Lower leg skin (tissue), 4 donors: ENCODE results near the gene SLC4A2. TPM values are rescaled to one million over a fixed set of nuclear protein-coding genes. Genes with fewer than 3 reads are reported as not detected.
A peak's percentile ranks its signal among the peaks of the same experiment; 100 is the strongest.

Experiments used
- DNase-seq, 2 donors: peaks; one replicate each; pipeline ENCODE4 v3.0.0-alpha.2; 2019; ENCODE audit warnings: low spot score in 2 of 2
- H3K4me3 ChIP-seq: fragments of 200-600 bp; sonication (generic); 2 replicates; pipeline ENCODE4 v1.5.1; 2017; ENCODE audit warnings: mild to moderate bottlenecking, low read depth; ENCODE audit not compliant: poor library complexity, severe bottlenecking
- POLR2A ChIP-seq, 2 donors: fragments of 450-650 bp; IDR thresholded peaks; one replicate each; pipeline ENCODE4 v1.6.1; 2016 to 2017; ENCODE audit warnings: antibody characterized with exemption in 2 of 2, mild to moderate bottlenecking in 1 of 2, moderate library complexity in 1 of 2
- WGBS, 2 donors: methylation state at CpG; one replicate each; pipeline ENCODE4 v1.1.5; 2018; 5-methylcytosine and 5-hydroxymethylcytosine counted together
- intact Hi-C: fragments of 100-400 bp; cut with DNase I; formaldehyde crosslinking; loops from one replicate; pipeline ENCODE4 v1.15.0; 2023; ENCODE audit warnings: low total_unique reads
- total RNA-seq, 4 donors: library from RNA; depleted of rRNA; stranded (reverse); fragments of >200 nt; gene quantifications; one replicate each; pipeline ENCODE4 v1.1.0, GENCODE V29; 2016
- TF ChIP-seq, protein P1 (sequence below), 3 donors: fragments of 450-650 bp; IDR thresholded peaks; one replicate each; pipeline ENCODE4 v1.5.1; 2016; ENCODE audit warnings: antibody characterized with exemption in 3 of 3, mild to moderate bottlenecking in 3 of 3, moderate library complexity in 2 of 3

Gene SLC4A2
- total RNA-seq, 4 donors from 2014 or later: 56.3 to 83.5 (median 67.7) TPM

DNA sequence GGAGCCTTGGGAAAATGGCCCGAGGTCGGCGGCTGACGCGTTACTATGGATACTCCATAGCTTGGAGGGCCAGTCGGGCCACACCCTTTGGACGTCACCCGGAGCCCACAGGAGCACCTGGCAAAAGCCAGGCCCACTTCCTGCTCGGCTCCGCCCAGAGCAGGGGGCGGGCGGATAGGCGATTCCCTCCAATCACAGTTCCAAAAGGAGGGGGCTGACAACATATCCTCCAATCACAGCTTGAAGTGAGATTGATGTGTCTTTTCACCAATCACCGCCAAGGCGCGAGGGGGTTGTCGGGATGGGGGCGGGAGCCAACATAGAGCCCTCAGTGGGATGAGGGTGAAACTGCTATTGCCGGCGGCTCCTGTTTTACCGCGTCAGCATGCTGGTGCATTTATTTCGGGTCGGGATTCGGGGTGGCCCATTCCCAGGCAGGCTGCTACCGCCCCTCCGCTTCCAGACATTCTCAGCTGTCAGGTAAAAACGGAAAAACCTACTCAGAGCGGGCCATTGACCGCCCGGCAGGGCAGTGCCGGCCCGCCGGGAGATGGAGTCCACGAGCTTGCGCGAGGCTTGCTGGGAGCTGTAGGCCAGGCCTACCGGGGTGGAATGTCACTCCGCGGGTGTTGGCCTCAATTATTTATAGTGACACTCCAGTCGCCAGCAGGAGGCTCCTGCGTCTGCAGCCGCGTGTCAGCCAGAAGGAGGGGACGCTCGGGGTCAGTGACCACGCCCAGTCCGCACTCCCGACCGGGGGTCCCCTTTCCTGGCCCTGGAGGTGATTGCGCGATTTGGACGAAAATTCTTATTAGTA, 31.1 kb upstream of the SLC4A2 start, which contains the start of gene ABCB8:
TSS of gene ABCB8 (plus strand) at position 320 of the 817 bp plus-strand sequence. CDS start at position 386, 66 bp downstream.
- peak within 1 kb of the TSS; percentile 51 for H3K4me3 ChIP-seq
- 1% methylated on average over 38 to 53 of the region's 53 CpGs for WGBS, 2 donors
- DNase-seq: peak; percentile 100
- TF ChIP-seq, protein P1, sequence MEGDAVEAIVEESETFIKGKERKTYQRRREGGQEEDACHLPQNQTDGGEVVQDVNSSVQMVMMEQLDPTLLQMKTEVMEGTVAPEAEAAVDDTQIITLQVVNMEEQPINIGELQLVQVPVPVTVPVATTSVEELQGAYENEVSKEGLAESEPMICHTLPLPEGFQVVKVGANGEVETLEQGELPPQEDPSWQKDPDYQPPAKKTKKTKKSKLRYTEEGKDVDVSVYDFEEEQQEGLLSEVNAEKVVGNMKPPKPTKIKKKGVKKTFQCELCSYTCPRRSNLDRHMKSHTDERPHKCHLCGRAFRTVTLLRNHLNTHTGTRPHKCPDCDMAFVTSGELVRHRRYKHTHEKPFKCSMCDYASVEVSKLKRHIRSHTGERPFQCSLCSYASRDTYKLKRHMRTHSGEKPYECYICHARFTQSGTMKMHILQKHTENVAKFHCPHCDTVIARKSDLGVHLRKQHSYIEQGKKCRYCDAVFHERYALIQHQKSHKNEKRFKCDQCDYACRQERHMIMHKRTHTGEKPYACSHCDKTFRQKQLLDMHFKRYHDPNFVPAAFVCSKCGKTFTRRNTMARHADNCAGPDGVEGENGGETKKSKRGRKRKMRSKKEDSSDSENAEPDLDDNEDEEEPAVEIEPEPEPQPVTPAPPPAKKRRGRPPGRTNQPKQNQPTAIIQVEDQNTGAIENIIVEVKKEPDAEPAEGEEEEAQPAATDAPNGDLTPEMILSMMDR (IDR thresholded peaks at IDR 0.05): peak in 1 of 3 donors; percentile 10
- no peak for TF ChIP-seq POLR2A (IDR thresholded peaks at IDR 0.05)
- intact Hi-C loops: loop anchor here (5.0 kb wide), 1 partner anchor 84 kb away; no protein-coding TSS in a partner anchor

DNA sequence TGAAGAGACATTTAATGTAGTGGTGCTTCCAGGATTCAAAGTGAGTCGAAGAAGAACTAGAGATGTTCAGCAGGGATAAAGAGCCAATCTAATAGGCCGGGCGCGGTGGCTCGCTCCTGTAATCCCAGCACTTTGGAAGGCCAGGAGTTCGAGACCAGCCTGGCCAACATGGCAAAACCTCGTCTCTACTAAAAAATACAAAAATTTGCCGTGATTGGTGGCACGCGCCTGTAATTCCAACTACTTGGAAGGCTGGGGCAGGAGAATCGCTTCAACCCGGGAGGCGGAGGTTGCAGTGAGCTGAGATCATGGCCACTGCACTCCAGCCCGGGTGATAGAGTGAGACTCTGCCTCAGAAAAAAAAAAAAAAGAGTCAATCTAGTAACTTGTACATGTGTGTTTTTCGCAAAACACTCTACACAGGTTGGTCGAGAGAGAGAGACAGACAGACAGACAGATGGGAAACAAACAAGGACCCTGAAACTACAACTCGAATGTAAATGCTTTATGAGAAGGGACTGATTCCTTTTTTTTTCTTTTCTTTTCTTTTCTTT, 30.4 kb upstream of the SLC4A2 start:
- WGBS, 2 donors: 38 to 45% methylated on average over 17 of the region's 17 CpGs
- peak overlapping the region; percentile 51 for H3K4me3 ChIP-seq
- no peak for TF ChIP-seq POLR2A (IDR thresholded peaks at IDR 0.05)
- TF ChIP-seq, protein P1 (IDR thresholded peaks at IDR 0.05): no peak
- intact Hi-C loops: loop anchor here (5.0 kb wide), 1 partner anchor 83 kb away; no protein-coding TSS in a partner anchor
- DNase-seq: no peak

DNA sequence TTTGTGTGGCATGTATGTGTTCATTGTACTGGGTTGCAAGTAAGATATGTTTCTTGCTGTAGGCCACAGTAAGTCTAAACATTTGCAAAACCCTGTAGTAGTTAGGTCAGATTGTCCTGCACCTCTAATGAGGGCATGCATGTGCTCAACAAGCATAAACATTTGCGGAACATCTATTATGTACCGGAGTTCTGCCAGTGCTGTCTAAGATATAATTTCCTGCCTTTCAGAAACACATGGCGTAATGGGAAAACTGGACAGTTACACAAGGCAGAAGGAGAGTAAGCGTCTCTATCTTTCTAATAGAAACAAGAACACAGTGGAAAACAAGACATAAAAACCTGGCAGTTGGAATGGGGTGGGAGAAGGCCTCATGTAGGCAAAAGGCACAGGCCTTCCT, 28.4 kb upstream of the SLC4A2 start:
- no peak overlapping the region for H3K4me3 ChIP-seq
- intact Hi-C loops: no loop called here
- DNase-seq: no peak
- TF ChIP-seq, protein P1 (IDR thresholded peaks at IDR 0.05): no peak
- no peak for TF ChIP-seq POLR2A (IDR thresholded peaks at IDR 0.05)
- WGBS, 2 donors: 92 to 95% methylated on average over 4 of the region's 4 CpGs

DNA sequence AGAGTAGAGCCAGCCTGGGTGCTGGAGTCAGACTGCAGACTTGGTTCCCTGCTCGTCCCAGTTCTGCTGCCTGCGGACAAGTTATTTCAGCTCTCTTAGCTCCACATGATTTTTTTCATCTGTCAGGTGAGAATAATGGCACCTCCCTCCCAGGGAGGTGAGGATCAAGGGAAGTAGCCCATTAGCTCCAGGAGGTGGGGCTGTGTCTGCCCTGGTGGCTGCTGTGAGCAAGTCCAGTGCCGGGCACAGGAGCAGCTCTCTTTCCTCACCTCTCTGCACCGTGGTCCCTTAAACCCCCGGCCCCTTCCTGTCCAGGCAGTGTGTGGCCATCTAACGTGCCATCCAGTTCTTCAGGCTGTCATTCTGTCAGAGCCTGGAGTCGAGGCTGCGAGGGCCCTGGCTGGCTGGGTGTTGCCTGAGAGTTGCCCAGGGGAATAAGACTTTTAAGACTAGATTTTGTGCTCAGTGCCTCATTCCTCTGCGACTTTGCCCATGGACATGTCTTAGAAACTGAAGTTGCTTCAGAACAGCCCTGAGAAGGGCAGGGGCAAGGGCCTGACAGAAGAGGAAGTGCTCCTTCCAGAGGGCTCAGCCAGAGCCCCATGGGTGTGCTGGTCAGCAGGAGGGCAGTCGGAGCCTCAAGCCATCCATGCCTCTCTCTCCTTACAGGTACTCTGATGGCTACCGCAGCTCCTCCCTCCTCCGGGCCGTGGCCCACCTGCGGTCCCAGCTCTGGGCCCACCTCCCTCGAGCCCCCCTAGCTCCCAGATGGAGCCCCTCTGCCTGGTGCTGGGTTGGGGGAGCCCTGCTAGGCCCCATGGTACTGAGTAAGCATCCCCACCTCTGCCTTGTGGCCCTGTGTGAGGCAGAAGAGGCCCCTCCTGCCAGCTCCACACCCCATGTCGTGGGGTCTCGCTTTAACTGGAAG, 26.2 kb upstream of the SLC4A2 start:
- DNase-seq: no peak
- TF ChIP-seq, protein P1 (IDR thresholded peaks at IDR 0.05): no peak
- TF ChIP-seq POLR2A (IDR thresholded peaks at IDR 0.05): no peak
- H3K4me3 ChIP-seq: no peak overlapping the region
- WGBS, 2 donors: 73 to 77% methylated on average over 16 to 17 of the region's 17 CpGs
- intact Hi-C loops: no loop called here

DNA sequence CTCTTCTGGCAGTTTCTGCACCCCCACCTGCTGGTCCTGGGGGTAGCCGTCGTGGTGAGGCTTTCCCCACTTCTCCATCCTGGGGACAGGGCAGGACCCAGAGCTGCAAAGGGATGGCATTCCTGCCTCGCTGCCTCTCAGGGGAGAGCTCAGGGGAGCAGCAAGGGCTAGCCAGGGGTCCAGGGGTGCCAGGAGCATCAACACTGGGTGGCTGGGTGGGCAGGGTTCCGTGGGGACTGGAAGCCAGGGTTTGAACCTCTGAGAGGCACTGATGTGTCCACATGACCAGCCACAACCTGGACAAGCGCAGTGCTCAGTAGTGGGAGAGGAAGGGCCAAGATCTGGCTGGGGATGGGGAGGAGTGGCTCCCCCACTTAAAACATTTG, 25.5 kb upstream of the SLC4A2 start:
- DNase-seq: no peak
- TF ChIP-seq POLR2A (IDR thresholded peaks at IDR 0.05): no peak
- TF ChIP-seq, protein P1 (IDR thresholded peaks at IDR 0.05): no peak
- 97% methylated on average over 5 of the region's 5 CpGs for WGBS, 2 donors
- intact Hi-C loops: no loop called here
- H3K4me3 ChIP-seq: no peak overlapping the region
